Right lobe of liver (tissue), 6 donors: Measurements from ENCODE around the gene OSBPL10. TPM values are rescaled to one million over a fixed set of nuclear protein-coding genes. Genes with fewer than 3 reads are reported as not detected.
A peak's percentile ranks its signal among the peaks of the same experiment; 100 is the strongest.

Source experiments
- ATAC-seq, 4 donors: fragments of 200-7000 bp; cut with Tn5 transposase; one replicate each; pipeline ENCODE4 v1.9.1; 2020; ENCODE audit warnings: mild to moderate bottlenecking in 4 of 4, moderate library complexity in 4 of 4
- DNase-seq, 3 donors: peaks; one replicate each; pipeline ENCODE4 v3.0.0-alpha.2; 2020
- H3K27ac ChIP-seq, 3 donors: fragments of 200-600 bp; one replicate each; pipeline ENCODE4 v1.8.0; 2022
- H3K27me3 ChIP-seq, 2 donors: fragments of 200-600 bp; one replicate each; pipeline ENCODE4 v1.8.0; 2022
- H3K36me3 ChIP-seq, 4 donors: fragments of 200-600 bp; sonication (generic) in 1 of 4; one replicate each; pipeline versions ENCODE4 v1.5.1 to v1.8.0; 2017 to 2022; ENCODE audit warnings: control low read depth in 1 of 4
- H3K4me1 ChIP-seq, 4 donors: fragments of 200-600 bp; sonication (generic) in 1 of 4; one replicate each; pipeline versions ENCODE4 v1.5.1 to v1.8.0; 2017 to 2022; ENCODE audit warnings: control low read depth in 1 of 4
- H3K4me3 ChIP-seq, 3 donors: fragments of 200-600 bp; one replicate each; pipeline ENCODE4 v1.8.0; 2022
- H3K9me3 ChIP-seq, 4 donors: fragments of 200-600 bp; sonication (generic) in 1 of 4; one replicate each; pipeline versions ENCODE4 v1.5.1 to v1.8.0; 2017 to 2022; ENCODE audit warnings: control low read depth in 1 of 4
- CTCF ChIP-seq, 4 donors: fragments of 200-600 bp in 3 of 4; fragments of 450-650 bp in 1 of 4; IDR thresholded peaks; one replicate each; pipeline versions ENCODE4 v1.5.1 to v1.8.0; 2016 to 2022; ENCODE audit warnings: antibody characterized with exemption in 4 of 4, mild to moderate bottlenecking in 2 of 4
- POLR2A ChIP-seq: fragments of 450-650 bp; IDR thresholded peaks from one replicate; pipeline ENCODE4 v1.6.1; 2017; ENCODE audit warnings: antibody characterized with exemption, mild to moderate bottlenecking
- WGBS: methylation state at CpG from one replicate; pipeline ENCODE4 v1.1.6; 2018; ENCODE audit warnings: low coverage, low lambda C conversion rate; ENCODE audit not compliant: insufficient coverage; ENCODE audit errors: missing lambda C conversion rate; 5-methylcytosine and 5-hydroxymethylcytosine counted together
- intact Hi-C, 2 donors: fragments of 100-400 bp; cut with DNase I; formaldehyde crosslinking; loops; one replicate each; pipeline versions ENCODE4 v1.11.2 to v1.14.1; 2022
- total RNA-seq, 6 experiments: library from RNA; depleted of rRNA in 2 of 6; stranded (reverse); fragments of >200 nt in 2 of 6; fragmentation: NEBNext Ultra II Directional in 3 of 6; extraction: Animal tissue kit (Norgen Biotek cat#: 25700) in 3 of 6; gene quantifications; one replicate each; pipeline versions ENCODE4 v1.1.0 to v1.2.4, GENCODE V29; 2016 to 2023
- donor health status: DM: no; HTN: yes; CAD: no.
- donor health status: DM: no; HTN: no; CAD: no.
- donor health status: DM: no; HTN: no; CAD: no.
- donor health status: DM: no; HTN: yes; CAD: no.
- donor health status: DM: no; HTN: yes; CAD: no.

Gene OSBPL10
- total RNA-seq, 6 experiments from 2014 or later: 2.2 to 13.0 (median 3.7) TPM

- TF ChIP-seq POLR2A: no peak
- TF ChIP-seq CTCF (IDR thresholded peaks at IDR 0.05): no peak
- Histone ChIP-seq H3K27ac (no peak overlapping the region), H3K27me3 (no peaks in the 10 kb centered on the region), H3K36me3 (no peaks in the 10 kb centered on the region), H3K9me3 (no peaks in the 10 kb centered on the region), H3K4me1 (peaks cover 0 to 6% (median 0%) of the 10 kb centered on the region in 4 donors), H3K4me3 (no peak overlapping the region)
- no peak for ATAC-seq
- no peak for DNase-seq
- intact Hi-C loops: no loop called here
- 50% methylated on average over 1 of the region's 1 CpG for WGBS
Observed at GRCh38 chr3:31920310-31920709, 60.8 kb downstream of the OSBPL10 start.

GRCh38 chr3:31919528-31919927, 61.5 kb downstream of the OSBPL10 start:
- 42% methylated on average over 2 of the region's 2 CpGs for WGBS
- H3K27ac ChIP-seq: no peak overlapping the region

GRCh38 chr3:31918179-31919150, 62.6 kb downstream of the OSBPL10 start:
- TF ChIP-seq CTCF (IDR thresholded peaks at IDR 0.05) (no peak), POLR2A (no peak)
- Histone ChIP-seq H3K9me3 (no peaks in the 10 kb centered on the region), H3K4me1 (peaks cover 0 to 6% (median 0%) of the 10 kb centered on the region in 4 donors), H3K27me3 (no peaks in the 10 kb centered on the region), H3K4me3 (no peak overlapping the region), H3K36me3 (no peaks in the 10 kb centered on the region), H3K27ac (no peak overlapping the region)
- no peak for DNase-seq
- intact Hi-C loops: no loop called here
- peak in 3 of 4 donors; percentile 18 to 56 (median 46) for ATAC-seq
- 61% methylated on average over 4 of the region's 5 CpGs for WGBS

More at GRCh38 chr3:31919528-31919927, 61.5 kb downstream of the OSBPL10 start:
- no peak for DNase-seq
- H3K27me3 ChIP-seq: no peaks in the 10 kb centered on the region
- peak; percentile 17 to 58 (median 48) for ATAC-seq
- peaks cover 0 to 6% (median 0%) of the 10 kb centered on the region in 4 donors for H3K4me1 ChIP-seq
- H3K4me3 ChIP-seq: no peak overlapping the region
- intact Hi-C loops: no loop called here
- TF ChIP-seq POLR2A (no peak), CTCF (IDR thresholded peaks at IDR 0.05) (no peak)
- no peaks in the 10 kb centered on the region for H3K9me3 ChIP-seq
- H3K36me3 ChIP-seq: no peaks in the 10 kb centered on the region

- Histone ChIP-seq H3K4me1 (peaks cover 0 to 6% (median 0%) of the 10 kb centered on the region in 4 donors), H3K27ac (peak overlapping the region in 1 of 3 donors; percentile 11), H3K27me3 (no peaks in the 10 kb centered on the region), H3K36me3 (no peaks in the 10 kb centered on the region), H3K4me3 (no peak overlapping the region), H3K9me3 (no peaks in the 10 kb centered on the region)
- TF ChIP-seq CTCF (IDR thresholded peaks at IDR 0.05) (no peak), POLR2A (no peak)
- DNase-seq (no peak), ATAC-seq (no peak)
- 22% methylated on average over 3 of the region's 3 CpGs for WGBS
- intact Hi-C loops: no loop called here
Observed at GRCh38 chr3:31917303-31918005, 63.6 kb downstream of the OSBPL10 start.
